ENCODE data around the gene TCEAL6.

DNA sequence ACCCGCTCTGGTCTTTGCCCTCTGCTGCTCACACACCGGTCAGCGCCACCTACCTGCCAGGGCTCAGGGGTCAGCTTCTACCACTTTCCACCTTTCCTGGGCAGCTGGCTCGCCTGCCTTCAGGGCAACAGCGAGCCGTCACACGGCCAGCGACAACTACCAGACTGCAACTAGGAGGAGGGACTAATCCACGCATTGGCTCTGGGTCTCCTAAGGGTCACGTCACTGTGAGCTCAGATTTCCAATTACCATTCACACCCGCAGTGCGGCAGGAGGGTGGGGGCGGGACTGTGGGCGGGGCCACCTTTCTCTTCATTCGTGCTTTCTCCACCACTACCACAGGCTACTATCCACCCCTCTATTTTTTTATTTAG, 13.5 kb upstream of the TCEAL6 start, which contains the start of gene BEX5:
- TF ChIP-seq, protein P1, sequence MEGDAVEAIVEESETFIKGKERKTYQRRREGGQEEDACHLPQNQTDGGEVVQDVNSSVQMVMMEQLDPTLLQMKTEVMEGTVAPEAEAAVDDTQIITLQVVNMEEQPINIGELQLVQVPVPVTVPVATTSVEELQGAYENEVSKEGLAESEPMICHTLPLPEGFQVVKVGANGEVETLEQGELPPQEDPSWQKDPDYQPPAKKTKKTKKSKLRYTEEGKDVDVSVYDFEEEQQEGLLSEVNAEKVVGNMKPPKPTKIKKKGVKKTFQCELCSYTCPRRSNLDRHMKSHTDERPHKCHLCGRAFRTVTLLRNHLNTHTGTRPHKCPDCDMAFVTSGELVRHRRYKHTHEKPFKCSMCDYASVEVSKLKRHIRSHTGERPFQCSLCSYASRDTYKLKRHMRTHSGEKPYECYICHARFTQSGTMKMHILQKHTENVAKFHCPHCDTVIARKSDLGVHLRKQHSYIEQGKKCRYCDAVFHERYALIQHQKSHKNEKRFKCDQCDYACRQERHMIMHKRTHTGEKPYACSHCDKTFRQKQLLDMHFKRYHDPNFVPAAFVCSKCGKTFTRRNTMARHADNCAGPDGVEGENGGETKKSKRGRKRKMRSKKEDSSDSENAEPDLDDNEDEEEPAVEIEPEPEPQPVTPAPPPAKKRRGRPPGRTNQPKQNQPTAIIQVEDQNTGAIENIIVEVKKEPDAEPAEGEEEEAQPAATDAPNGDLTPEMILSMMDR (conservative IDR thresholded peaks at IDR 0.05): no peak
- no peak for TF ChIP-seq ZFX (IDR thresholded peaks at IDR 0.05)

Measured in C4-2B (cell line).